Sigmoid colon (tissue), 7 donors: ENCODE results near the gene JOSD2. TPM values are rescaled to one million over a fixed set of nuclear protein-coding genes. Genes with fewer than 3 reads are reported as not detected.

Experiments used
- DNase-seq: peaks from one replicate; pipeline ENCODE4 v3.0.0-alpha.2; 2019
- H3K27ac ChIP-seq, 4 donors: fragments of 200-600 bp; sonication (generic); one replicate each; pipeline ENCODE4 v1.5.1; 2016 to 2019; ENCODE audit warnings: mild to moderate bottlenecking in 1 of 4
- H3K27me3 ChIP-seq, 3 donors: fragments of 200-600 bp; sonication (generic); one replicate each; pipeline ENCODE4 v1.5.1; 2019; ENCODE audit warnings: mild to moderate bottlenecking in 1 of 3
- H3K36me3 ChIP-seq, 4 donors: fragments of 200-600 bp; sonication (generic); one replicate each; pipeline ENCODE4 v1.5.1; 2016 to 2019
- H3K4me1 ChIP-seq, 4 donors: fragments of 200-600 bp; sonication (generic); one replicate each; pipeline ENCODE4 v1.5.1; 2017 to 2019
- H3K4me3 ChIP-seq, 4 donors: fragments of 200-600 bp; sonication (generic); one replicate each; pipeline ENCODE4 v1.5.1; 2017 to 2019; ENCODE audit warnings: mild to moderate bottlenecking in 2 of 4, moderate library complexity in 1 of 4
- H3K9me3 ChIP-seq, 4 donors: fragments of 200-600 bp in 3 of 4; sonication (generic) in 3 of 4; one replicate each; pipeline versions ENCODE4 v1.5.1 to v1.6.1; 2013 to 2019
- CTCF ChIP-seq, 4 experiments: fragments of 450-650 bp in 3 of 4; fragments of 200-600 bp in 1 of 4; IDR thresholded peaks; one replicate each; pipeline ENCODE4 v1.5.1; 2016 to 2019; ENCODE audit warnings: antibody characterized with exemption in 4 of 4, mild to moderate bottlenecking in 3 of 4, moderate library complexity in 2 of 4
- EP300 ChIP-seq, 4 donors: sonication (generic); formaldehyde crosslinking; IDR thresholded peaks; one replicate each; pipeline ENCODE4 v1.6.1; 2017; ENCODE audit warnings: antibody characterized with exemption in 4 of 4
- POLR2A ChIP-seq, 2 donors: fragments of 450-650 bp; IDR thresholded peaks; one replicate each; pipeline ENCODE4 v1.6.1; 2016; ENCODE audit warnings: antibody characterized with exemption in 2 of 2, mild to moderate bottlenecking in 2 of 2, moderate library complexity in 2 of 2
- POLR2AphosphoS5 ChIP-seq, 4 donors: sonication (generic); formaldehyde crosslinking; IDR thresholded peaks; one replicate each; pipeline ENCODE4 v1.6.1; 2017; ENCODE audit warnings: antibody characterized with exemption in 4 of 4
- WGBS, 2 donors: extraction: QIAGEN DNeasy Blood & Tissue Kit; methylation state at CpG; one replicate each; pipeline ENCODE4 v1.1.7; 2013; 5-methylcytosine and 5-hydroxymethylcytosine counted together
- intact Hi-C: fragments of 100-400 bp; cut with DNase I; formaldehyde crosslinking; loops from one replicate; pipeline ENCODE4 v1.15.1; 2023
- polyA plus RNA-seq, 3 donors: library from polyadenylated mRNA; stranded (reverse); fragments of 200-250 nt; gene quantifications; one replicate each; pipeline ENCODE4 v1.2.3, GENCODE V29; 2013
- total RNA-seq, 4 donors: library from RNA; depleted of rRNA; stranded (reverse); fragments of >200 nt; gene quantifications; one replicate each; pipeline ENCODE4 v1.1.0, GENCODE V29; 2016
- donor health status: healthy with polysubstance abuse.
- donor health status: Bipolar disorder and iron deficiency.
- donor health status: healthy.

JOSD2 gene
- total and polyA plus RNA-seq, 7 donors = 23.5 to 85.1 (median 47.9) TPM

GRCh38 chr19:50509366-50509765 lies 1.6 kb downstream of the JOSD2 start:
- Histone ChIP-seq H3K36me3 (peaks cover 0 to 11% (median 0%) of the 10 kb centered on the region in 4 donors), H3K27ac (no peak overlapping the region), H3K4me3 (no peak overlapping the region), H3K4me1 (peaks cover 0 to 15% (median 9%) of the 10 kb centered on the region in 4 donors), H3K27me3 (no peaks in the 10 kb centered on the region), H3K9me3 (no peaks in the 10 kb centered on the region)
- DNase-seq = no peak
- no peak for TF ChIP-seq EP300 (IDR thresholded peaks at IDR 0.05)
- TF ChIP-seq POLR2AphosphoS5 (IDR thresholded peaks at IDR 0.05) = no peak
- TF ChIP-seq CTCF (IDR thresholded peaks at IDR 0.05) = no peak
- no peak for TF ChIP-seq POLR2A (IDR thresholded peaks at IDR 0.05)
- WGBS, 2 donors = 88 to 90% methylated on average over 11 of the region's 11 CpGs
- intact Hi-C loops = no loop called here

- Histone ChIP-seq H3K9me3 (no peaks in the 10 kb centered on the region), H3K4me1 (peaks cover 0 to 15% (median 9%) of the 10 kb centered on the region in 4 donors), H3K27me3 (no peaks in the 10 kb centered on the region), H3K4me3 (no peak overlapping the region), H3K27ac (no peak overlapping the region), H3K36me3 (peaks cover 0 to 11% (median 0%) of the 10 kb centered on the region in 4 donors)
- WGBS, 2 donors = 91 to 94% methylated on average over 3 of the region's 3 CpGs
- intact Hi-C loops = no loop called here
- TF ChIP-seq CTCF (IDR thresholded peaks at IDR 0.05) = no peak
- TF ChIP-seq POLR2A (IDR thresholded peaks at IDR 0.05) = no peak
- no peak for TF ChIP-seq POLR2AphosphoS5 (IDR thresholded peaks at IDR 0.05)
- no peak for TF ChIP-seq EP300 (IDR thresholded peaks at IDR 0.05)
- DNase-seq = no peak
These were observed 2.2 kb downstream of the JOSD2 start for GRCh38 chr19:50508843-50509190.

- TF ChIP-seq CTCF (IDR thresholded peaks at IDR 0.05) (no peak), EP300 (IDR thresholded peaks at IDR 0.05) (no peak), POLR2A (IDR thresholded peaks at IDR 0.05) (no peak), POLR2AphosphoS5 (IDR thresholded peaks at IDR 0.05) (no peak)
- H3K27me3 ChIP-seq = no peaks in the 10 kb centered on the region
- peaks cover 0 to 15% (median 9%) of the 10 kb centered on the region in 4 donors for H3K4me1 ChIP-seq
- H3K36me3 ChIP-seq = peaks cover 0 to 11% (median 0%) of the 10 kb centered on the region in 4 donors
- intact Hi-C loops = no loop called here
- no peak for DNase-seq
- H3K4me3 ChIP-seq = no peak overlapping the region
- H3K9me3 ChIP-seq = no peaks in the 10 kb centered on the region
- H3K27ac ChIP-seq = no peak overlapping the region
- WGBS, 2 donors = 95 to 96% methylated on average over 8 of the region's 8 CpGs
These were observed 3.6 kb downstream of the JOSD2 start for GRCh38 chr19:50507376-50507775.

- 93 to 95% methylated on average over 10 of the region's 10 CpGs for WGBS, 2 donors
- Histone ChIP-seq H3K27ac (no peak overlapping the region), H3K27me3 (no peaks in the 10 kb centered on the region), H3K9me3 (no peaks in the 10 kb centered on the region), H3K4me1 (peaks cover 0 to 12% (median 10%) of the 10 kb centered on the region in 4 donors), H3K36me3 (peaks cover 0 to 11% (median 0%) of the 10 kb centered on the region in 4 donors), H3K4me3 (no peak overlapping the region)
- TF ChIP-seq POLR2AphosphoS5 (IDR thresholded peaks at IDR 0.05) (no peak), EP300 (IDR thresholded peaks at IDR 0.05) (no peak), POLR2A (IDR thresholded peaks at IDR 0.05) (no peak)
- intact Hi-C loops = no loop called here
- DNase-seq = no peak
These were observed 4.3 kb downstream of the JOSD2 start for GRCh38 chr19:50506700-50507099.

- Histone ChIP-seq H3K9me3 (no peaks in the 10 kb centered on the region), H3K36me3 (peaks cover 0 to 11% (median 0%) of the 10 kb centered on the region in 4 donors), H3K4me3 (no peak overlapping the region), H3K27me3 (no peaks in the 10 kb centered on the region), H3K27ac (no peak overlapping the region), H3K4me1 (peaks cover 0 to 15% (median 9%) of the 10 kb centered on the region in 4 donors)
- 93% methylated on average over 30 of the region's 30 CpGs for WGBS, 2 donors
- intact Hi-C loops = no loop called here
- TF ChIP-seq CTCF (IDR thresholded peaks at IDR 0.05) (no peak), EP300 (IDR thresholded peaks at IDR 0.05) (no peak), POLR2AphosphoS5 (IDR thresholded peaks at IDR 0.05) (no peak), POLR2A (IDR thresholded peaks at IDR 0.05) (no peak)
- no peak for DNase-seq
These were observed 5.0 kb downstream of the JOSD2 start for GRCh38 chr19:50505856-50506611.
